Gastrocnemius medialis (tissue), 4 donors: Measurements from ENCODE around the gene GULP1. TPM values are rescaled to one million over a fixed set of nuclear protein-coding genes. Genes with fewer than 3 reads are reported as not detected.

Source experiments
- ATAC-seq, 2 donors: fragments of 150-250 bp; one replicate each; pipeline ENCODE4 v1.9.1; 2016
- DNase-seq, 2 donors: peaks; one replicate each; pipeline ENCODE4 v3.0.0-alpha.2; 2019
- H3K27ac ChIP-seq, 4 donors: fragments of 200-600 bp; sonication (generic); 1 replicate in 1 of 4; 2 replicates in 3 of 4; pipeline ENCODE4 v1.5.1; 2016 to 2018; ENCODE audit warnings: mild to moderate bottlenecking in 2 of 4, moderate library complexity in 1 of 4
- H3K27me3 ChIP-seq, 3 donors: fragments of 200-600 bp; sonication (generic) in 2 of 3; 1 replicate in 1 of 3; 2 replicates in 2 of 3; pipeline versions ENCODE4 v1.5.1 to v1.6.0; 2016 to 2019; ENCODE audit warnings: mild to moderate bottlenecking in 1 of 3, moderate library complexity in 1 of 3
- H3K36me3 ChIP-seq, 2 donors: fragments of 200-600 bp; sonication (generic) in 1 of 2; one replicate each; pipeline ENCODE4 v1.5.1; 2017 to 2018
- H3K4me1 ChIP-seq, 2 donors: fragments of 200-600 bp; sonication (generic) in 1 of 2; one replicate each; pipeline ENCODE4 v1.5.1; 2016 to 2017; ENCODE audit warnings: mild to moderate bottlenecking in 2 of 2
- H3K4me3 ChIP-seq, 4 donors: fragments of 200-600 bp; sonication (generic) in 3 of 4; 1 replicate in 1 of 4; 2 replicates in 3 of 4; pipeline ENCODE4 v1.5.1; 2016 to 2019; ENCODE audit warnings: mild to moderate bottlenecking in 2 of 4
- H3K9me3 ChIP-seq, 3 donors: fragments of 200-600 bp; sonication (generic) in 2 of 3; 1 replicate in 1 of 3; 2 replicates in 2 of 3; pipeline ENCODE4 v1.5.1; 2016 to 2019
- POLR2A ChIP-seq, 2 donors: fragments of 450-650 bp; IDR thresholded peaks; one replicate each; pipeline ENCODE4 v1.6.1; 2017; ENCODE audit warnings: antibody characterized with exemption in 2 of 2, mild to moderate bottlenecking in 2 of 2, moderate library complexity in 2 of 2
- in situ Hi-C, 4 donors: fragments of 200-750 bp; cut with MboI; loops; one replicate each; pipeline versions ENCODE4 v1.15.0 to v1.8.0; 2017; ENCODE audit warnings: low sequenced_read_pairs in 4 of 4
- intact Hi-C: fragments of 100-400 bp; cut with DNase I; formaldehyde crosslinking; loops from one replicate; pipeline ENCODE4 v1.15.1; 2023; ENCODE audit warnings: low total_unique reads
- total RNA-seq, 4 donors: library from RNA; depleted of rRNA; stranded (reverse); fragments of >200 nt; gene quantifications; one replicate each; pipeline versions ENCODE4 v1.1.0 to v1.2.3, GENCODE V29; 2016
- TF ChIP-seq, protein P1 (sequence below), 5 experiments: fragments of 450-650 bp in 3 of 5; fragments of 200-600 bp in 2 of 5; sonication (generic) in 2 of 5; IDR thresholded peaks in 4 of 5; conservative IDR thresholded peaks in 1 of 5; 1 replicate in 4 of 5; 2 replicates in 1 of 5; pipeline ENCODE4 v1.5.1; 2016 to 2019; ENCODE audit warnings: antibody characterized with exemption in 5 of 5, mild to moderate bottlenecking in 3 of 5, moderate library complexity in 3 of 5

The GULP1 gene
- total RNA-seq, 4 donors from 2014 or later = 7.3 to 16.4 (median 12.1) TPM

DNA sequence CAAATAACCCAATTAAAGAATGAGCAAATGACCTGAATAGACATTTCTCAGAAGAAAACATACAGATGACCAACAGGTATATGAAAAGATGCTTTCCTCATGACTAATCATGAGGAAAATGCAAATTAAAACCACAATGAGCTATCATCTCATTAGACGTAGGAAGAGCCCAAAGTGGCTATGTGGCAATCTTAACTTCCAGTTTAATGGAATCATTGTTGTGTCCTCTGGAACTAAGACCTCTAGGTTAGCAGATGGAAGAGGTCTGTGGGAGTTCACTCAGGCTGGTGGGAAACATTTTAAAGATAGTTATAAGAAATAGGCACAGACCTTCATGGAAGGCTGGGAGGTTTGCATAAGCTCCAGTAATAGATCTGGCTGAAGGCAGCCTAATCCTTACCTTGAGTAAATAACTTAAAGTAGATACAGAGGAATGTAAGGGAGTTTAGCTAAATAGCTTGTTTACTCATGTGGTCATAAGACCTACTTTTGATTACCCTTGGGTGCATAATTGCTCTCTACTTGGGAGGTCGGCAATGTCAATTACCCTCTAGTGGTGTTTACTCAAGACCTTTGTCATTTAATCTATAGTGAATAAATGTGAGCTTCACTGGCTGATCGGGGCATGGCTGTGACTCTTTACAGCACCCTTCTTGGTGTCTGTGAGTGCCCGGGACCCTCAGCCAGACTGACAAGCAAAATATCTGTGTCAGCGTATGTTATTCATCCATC is 119.0 kb downstream of the GULP1 start:
- Histone ChIP-seq H3K4me1 (peaks cover 0 to 7% of the 10 kb centered on the region in 2 donors), H3K9me3 (peaks cover 0 to 8% (median 0%) of the 10 kb centered on the region in 3 donors), H3K27me3 (no peaks in the 10 kb centered on the region), H3K27ac (no peak overlapping the region), H3K4me3 (no peak overlapping the region), H3K36me3 (no peaks in the 10 kb centered on the region)
- intact Hi-C loops (no loop called here), in situ Hi-C loops (no loop called here)
- no peak for ATAC-seq
- DNase-seq = no peak
- TF ChIP-seq POLR2A (IDR thresholded peaks at IDR 0.05) = no peak
- TF ChIP-seq, protein P1, sequence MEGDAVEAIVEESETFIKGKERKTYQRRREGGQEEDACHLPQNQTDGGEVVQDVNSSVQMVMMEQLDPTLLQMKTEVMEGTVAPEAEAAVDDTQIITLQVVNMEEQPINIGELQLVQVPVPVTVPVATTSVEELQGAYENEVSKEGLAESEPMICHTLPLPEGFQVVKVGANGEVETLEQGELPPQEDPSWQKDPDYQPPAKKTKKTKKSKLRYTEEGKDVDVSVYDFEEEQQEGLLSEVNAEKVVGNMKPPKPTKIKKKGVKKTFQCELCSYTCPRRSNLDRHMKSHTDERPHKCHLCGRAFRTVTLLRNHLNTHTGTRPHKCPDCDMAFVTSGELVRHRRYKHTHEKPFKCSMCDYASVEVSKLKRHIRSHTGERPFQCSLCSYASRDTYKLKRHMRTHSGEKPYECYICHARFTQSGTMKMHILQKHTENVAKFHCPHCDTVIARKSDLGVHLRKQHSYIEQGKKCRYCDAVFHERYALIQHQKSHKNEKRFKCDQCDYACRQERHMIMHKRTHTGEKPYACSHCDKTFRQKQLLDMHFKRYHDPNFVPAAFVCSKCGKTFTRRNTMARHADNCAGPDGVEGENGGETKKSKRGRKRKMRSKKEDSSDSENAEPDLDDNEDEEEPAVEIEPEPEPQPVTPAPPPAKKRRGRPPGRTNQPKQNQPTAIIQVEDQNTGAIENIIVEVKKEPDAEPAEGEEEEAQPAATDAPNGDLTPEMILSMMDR (IDR thresholded peaks at IDR 0.05 in 4 of 5, conservative IDR thresholded peaks at IDR 0.05 in 1 of 5) = no peak

GRCh38 chr2:188412190-188412589 is 120.5 kb downstream of the GULP1 start:
- no peak overlapping the region for H3K4me3 ChIP-seq
- H3K27me3 ChIP-seq = no peaks in the 10 kb centered on the region
- H3K36me3 ChIP-seq = no peaks in the 10 kb centered on the region
- TF ChIP-seq, protein P1 (IDR thresholded peaks at IDR 0.05 in 4 of 5, conservative IDR thresholded peaks at IDR 0.05 in 1 of 5) = no peak
- no peak for TF ChIP-seq POLR2A (IDR thresholded peaks at IDR 0.05)
- in situ Hi-C loops = no loop called here
- ATAC-seq (no peak), DNase-seq (no peak)
- intact Hi-C loops = no loop called here
- H3K4me1 ChIP-seq = peaks cover 0 to 7% of the 10 kb centered on the region in 2 donors
- H3K9me3 ChIP-seq = no peaks in the 10 kb centered on the region
- no peak overlapping the region for H3K27ac ChIP-seq

DNA sequence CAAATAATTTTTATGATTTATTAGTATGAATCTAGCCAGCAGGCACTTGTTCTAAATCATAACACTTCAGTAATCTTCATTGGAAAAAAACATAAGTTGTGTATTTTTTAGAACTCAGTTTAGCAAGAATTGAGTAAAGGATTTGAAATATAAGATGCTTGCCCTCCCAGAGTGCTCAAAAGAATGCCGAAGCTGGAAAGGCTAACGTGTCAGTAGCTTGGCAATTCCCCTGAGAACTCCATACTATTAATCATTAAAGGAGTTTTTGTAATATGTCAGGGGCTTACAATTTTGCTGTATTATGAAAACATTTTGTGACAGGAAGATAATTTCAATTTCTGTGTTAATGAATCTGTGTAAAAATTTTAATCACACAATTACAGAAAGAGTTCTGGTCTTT is 122.7 kb downstream of the GULP1 start:
- DNase-seq = no peak
- TF ChIP-seq POLR2A (IDR thresholded peaks at IDR 0.05) = no peak
- TF ChIP-seq, protein P1 (IDR thresholded peaks at IDR 0.05 in 4 of 5, conservative IDR thresholded peaks at IDR 0.05 in 1 of 5) = no peak
- Histone ChIP-seq H3K27ac (no peak overlapping the region), H3K4me3 (no peak overlapping the region), H3K9me3 (no peaks in the 10 kb centered on the region), H3K36me3 (no peaks in the 10 kb centered on the region), H3K27me3 (no peaks in the 10 kb centered on the region), H3K4me1 (peaks cover 0 to 7% of the 10 kb centered on the region in 2 donors)
- ATAC-seq = no peak
- intact Hi-C loops = no loop called here
- in situ Hi-C loops = no loop called here

GRCh38 chr2:188414869-188415753 is 123.4 kb downstream of the GULP1 start:
- intact Hi-C loops = no loop called here
- H3K9me3 ChIP-seq = no peaks in the 10 kb centered on the region
- no peak for TF ChIP-seq POLR2A (IDR thresholded peaks at IDR 0.05)
- TF ChIP-seq, protein P1 (IDR thresholded peaks at IDR 0.05 in 4 of 5, conservative IDR thresholded peaks at IDR 0.05 in 1 of 5) = no peak
- ATAC-seq = no peak
- no peaks in the 10 kb centered on the region for H3K27me3 ChIP-seq
- no peak overlapping the region for H3K4me3 ChIP-seq
- in situ Hi-C loops = no loop called here
- H3K4me1 ChIP-seq = peaks cover 0 to 7% of the 10 kb centered on the region in 2 donors
- H3K27ac ChIP-seq = no peak overlapping the region
- DNase-seq = no peak
- H3K36me3 ChIP-seq = no peaks in the 10 kb centered on the region
